ENCODE results near the gene COG2. TPM values are rescaled to one million over a fixed set of nuclear protein-coding genes. Genes with fewer than 3 reads are reported as not detected.
"Not testable (repeated sequence)": the region's sequence is repeated elsewhere in the genome, so short reads cannot be mapped to it uniquely, and the experiment has no call there.

Gene COG2
- total RNA-seq, 1 donor: 23.9 TPM

DNA sequence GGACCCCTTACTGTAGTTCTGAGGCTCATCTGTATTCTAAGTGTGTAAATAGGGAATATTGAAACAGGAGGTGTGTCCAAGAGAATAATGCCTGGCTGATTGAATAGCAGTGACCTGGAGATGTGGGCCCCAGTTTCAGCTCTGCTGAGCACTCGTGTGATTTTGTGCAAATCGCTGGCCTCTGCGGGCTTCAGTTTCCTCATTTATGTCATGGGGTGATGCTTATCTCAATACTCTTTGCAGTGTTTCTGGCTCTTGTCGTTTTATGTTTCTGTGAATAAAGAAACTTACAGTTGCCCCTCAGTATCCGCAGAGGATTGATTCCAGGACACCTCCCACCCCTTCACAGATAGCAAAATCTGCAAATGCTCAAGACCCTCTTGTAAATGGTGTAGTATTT lies 5.0 kb downstream of the COG2 start:
- no peak overlapping the region for H3K4me3 ChIP-seq (ENCODE audit: insufficient read depth, low read length)
- TF ChIP-seq, protein P1, sequence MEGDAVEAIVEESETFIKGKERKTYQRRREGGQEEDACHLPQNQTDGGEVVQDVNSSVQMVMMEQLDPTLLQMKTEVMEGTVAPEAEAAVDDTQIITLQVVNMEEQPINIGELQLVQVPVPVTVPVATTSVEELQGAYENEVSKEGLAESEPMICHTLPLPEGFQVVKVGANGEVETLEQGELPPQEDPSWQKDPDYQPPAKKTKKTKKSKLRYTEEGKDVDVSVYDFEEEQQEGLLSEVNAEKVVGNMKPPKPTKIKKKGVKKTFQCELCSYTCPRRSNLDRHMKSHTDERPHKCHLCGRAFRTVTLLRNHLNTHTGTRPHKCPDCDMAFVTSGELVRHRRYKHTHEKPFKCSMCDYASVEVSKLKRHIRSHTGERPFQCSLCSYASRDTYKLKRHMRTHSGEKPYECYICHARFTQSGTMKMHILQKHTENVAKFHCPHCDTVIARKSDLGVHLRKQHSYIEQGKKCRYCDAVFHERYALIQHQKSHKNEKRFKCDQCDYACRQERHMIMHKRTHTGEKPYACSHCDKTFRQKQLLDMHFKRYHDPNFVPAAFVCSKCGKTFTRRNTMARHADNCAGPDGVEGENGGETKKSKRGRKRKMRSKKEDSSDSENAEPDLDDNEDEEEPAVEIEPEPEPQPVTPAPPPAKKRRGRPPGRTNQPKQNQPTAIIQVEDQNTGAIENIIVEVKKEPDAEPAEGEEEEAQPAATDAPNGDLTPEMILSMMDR (IDR thresholded peaks at IDR 0.05; ENCODE audit: extremely low read depth, low read depth, low read length): no peak

DNA sequence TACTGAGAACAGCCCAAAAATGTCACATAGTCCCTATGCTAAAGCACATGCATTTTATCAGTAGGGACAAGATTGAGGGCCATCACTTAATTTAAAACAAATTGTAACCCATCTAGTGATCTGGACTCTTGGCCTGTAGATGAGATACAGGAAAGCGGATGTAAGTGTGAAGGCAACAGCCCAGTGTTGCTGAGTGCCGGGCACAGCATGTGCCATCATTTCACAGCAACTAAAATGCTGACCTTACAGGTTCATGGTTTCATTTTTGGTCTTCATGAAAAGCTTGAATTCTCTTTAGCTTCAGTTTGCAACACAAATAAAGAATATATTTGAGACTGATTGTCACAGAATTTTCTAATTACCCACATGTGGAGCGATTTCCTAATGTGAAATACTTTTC lies 5.8 kb downstream of the COG2 start:
- H4K20me1 ChIP-seq (ENCODE audit: insufficient read depth, low read length): peaks cover 49% of the 10 kb centered on the region

More for the DNA sequence above, 5.0 kb downstream of the COG2 start:
- DNase-seq (ENCODE audit: insufficient read length, low spot score, missing footprints): no peak
- peaks cover 47% of the 10 kb centered on the region for H4K20me1 ChIP-seq (ENCODE audit: insufficient read depth, low read length)
- H3K27me3 ChIP-seq (ENCODE audit: insufficient read depth, low read length): no peaks in the 10 kb centered on the region
- H3K36me3 ChIP-seq (ENCODE audit: insufficient read depth, low read length): no peaks in the 10 kb centered on the region
- H3K4me1 ChIP-seq (ENCODE audit: insufficient read depth, low read length): peaks cover 15% of the 10 kb centered on the region
- H3K4me2 ChIP-seq (ENCODE audit: insufficient read depth, low read length): no peak overlapping the region
- H3K9me3 ChIP-seq (ENCODE audit: low read depth, low read length): no peaks in the 10 kb centered on the region
- H2AFZ ChIP-seq (ENCODE audit: low read length): no peak overlapping the region
- no peak overlapping the region for H3K27ac ChIP-seq (ENCODE audit: low read depth, low read length)
- peaks cover 90% of the 10 kb centered on the region for H3K79me2 ChIP-seq (ENCODE audit: insufficient read depth, low read length)

DNA sequence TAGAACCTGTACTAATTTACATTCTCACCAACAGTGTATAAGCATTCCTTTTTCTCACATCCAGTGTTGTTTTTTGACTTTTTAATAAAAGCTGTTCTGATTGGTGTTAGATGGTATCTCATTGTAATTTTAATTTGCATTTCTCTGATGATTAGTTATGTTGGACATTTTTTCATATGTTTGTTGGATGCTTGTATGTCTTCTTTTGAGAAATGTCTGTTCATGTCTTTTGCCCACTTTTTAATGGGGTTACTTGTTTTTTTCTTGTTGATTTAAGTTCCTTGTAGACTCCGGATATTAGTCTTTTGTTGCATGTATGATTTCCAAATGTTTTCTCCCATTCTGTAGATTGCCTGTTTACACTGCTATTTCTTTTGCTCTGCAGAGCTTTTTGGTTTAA lies 8.0 kb downstream of the COG2 start:
- TF ChIP-seq, protein P1 (IDR thresholded peaks at IDR 0.05; ENCODE audit: extremely low read depth, low read depth, low read length): no peak
- DNase-seq (ENCODE audit: insufficient read length, low spot score, missing footprints): no peak
- no peak overlapping the region for H3K4me2 ChIP-seq (ENCODE audit: insufficient read depth, low read length)
- H3K4me1 ChIP-seq (ENCODE audit: insufficient read depth, low read length): no peaks in the 10 kb centered on the region
- H3K4me3 ChIP-seq (ENCODE audit: insufficient read depth, low read length): no peak overlapping the region
- H3K36me3 ChIP-seq (ENCODE audit: insufficient read depth, low read length): no peaks in the 10 kb centered on the region
- H2AFZ ChIP-seq (ENCODE audit: low read length): no peak overlapping the region
- peaks cover 80% of the 10 kb centered on the region for H3K79me2 ChIP-seq (ENCODE audit: insufficient read depth, low read length)
- H3K9me3 ChIP-seq (ENCODE audit: low read depth, low read length): no peaks in the 10 kb centered on the region
- no peaks in the 10 kb centered on the region for H3K27me3 ChIP-seq (ENCODE audit: insufficient read depth, low read length)
- no peak overlapping the region for H3K27ac ChIP-seq (ENCODE audit: low read depth, low read length)
- H4K20me1 ChIP-seq (ENCODE audit: insufficient read depth, low read length): peaks cover 41% of the 10 kb centered on the region

More for the DNA sequence above, 5.8 kb downstream of the COG2 start:
- Histone ChIP-seq H3K27ac (ENCODE audit: low read depth, low read length) (no peak overlapping the region), H2AFZ (ENCODE audit: low read length) (no peak overlapping the region), H3K4me1 (ENCODE audit: insufficient read depth, low read length) (peaks cover 13% of the 10 kb centered on the region), H3K36me3 (ENCODE audit: insufficient read depth, low read length) (no peaks in the 10 kb centered on the region), H3K79me2 (ENCODE audit: insufficient read depth, low read length) (peaks cover 92% of the 10 kb centered on the region), H3K4me2 (ENCODE audit: insufficient read depth, low read length) (no peak overlapping the region), H3K9me3 (ENCODE audit: low read depth, low read length) (no peaks in the 10 kb centered on the region), H3K4me3 (ENCODE audit: insufficient read depth, low read length) (no peak overlapping the region), H3K27me3 (ENCODE audit: insufficient read depth, low read length) (no peaks in the 10 kb centered on the region)
- TF ChIP-seq, protein P1 (IDR thresholded peaks at IDR 0.05; ENCODE audit: extremely low read depth, low read depth, low read length): no peak
- no peak for DNase-seq (ENCODE audit: insufficient read length, low spot score, missing footprints)

DNA sequence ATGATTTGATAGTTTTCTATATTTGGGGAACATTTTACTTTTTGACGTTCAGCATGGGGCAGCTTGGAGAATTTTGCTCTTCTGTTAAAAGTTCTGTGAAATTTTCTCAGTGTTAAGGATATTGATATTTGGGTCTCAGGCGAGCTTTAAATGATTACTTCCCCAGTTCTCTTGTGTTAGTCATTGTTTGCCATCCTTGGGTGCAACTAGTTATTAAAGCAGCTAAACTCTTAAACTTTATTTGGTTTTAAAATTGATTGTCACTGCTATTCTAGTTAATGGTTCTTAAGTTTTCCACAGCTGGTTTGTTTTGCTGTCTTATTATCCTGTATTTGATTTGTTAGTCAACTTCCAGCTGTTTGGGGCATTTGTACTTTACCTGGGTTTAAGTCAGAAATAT lies 9.0 kb downstream of the COG2 start:
- H3K4me3 ChIP-seq (ENCODE audit: insufficient read depth, low read length): no peak overlapping the region
- H3K36me3 ChIP-seq (ENCODE audit: insufficient read depth, low read length): no peaks in the 10 kb centered on the region
- H2AFZ ChIP-seq (ENCODE audit: low read length): no peak overlapping the region
- H3K4me2 ChIP-seq (ENCODE audit: insufficient read depth, low read length): no peak overlapping the region
- H4K20me1 ChIP-seq (ENCODE audit: insufficient read depth, low read length): peaks cover 41% of the 10 kb centered on the region
- TF ChIP-seq, protein P1 (IDR thresholded peaks at IDR 0.05; ENCODE audit: extremely low read depth, low read depth, low read length): no peak
- no peaks in the 10 kb centered on the region for H3K9me3 ChIP-seq (ENCODE audit: low read depth, low read length)
- no peaks in the 10 kb centered on the region for H3K4me1 ChIP-seq (ENCODE audit: insufficient read depth, low read length)
- peaks cover 77% of the 10 kb centered on the region for H3K79me2 ChIP-seq (ENCODE audit: insufficient read depth, low read length)
- no peaks in the 10 kb centered on the region for H3K27me3 ChIP-seq (ENCODE audit: insufficient read depth, low read length)
- no peak overlapping the region for H3K27ac ChIP-seq (ENCODE audit: low read depth, low read length)
- DNase-seq (ENCODE audit: insufficient read length, low spot score, missing footprints): no peak

DNA sequence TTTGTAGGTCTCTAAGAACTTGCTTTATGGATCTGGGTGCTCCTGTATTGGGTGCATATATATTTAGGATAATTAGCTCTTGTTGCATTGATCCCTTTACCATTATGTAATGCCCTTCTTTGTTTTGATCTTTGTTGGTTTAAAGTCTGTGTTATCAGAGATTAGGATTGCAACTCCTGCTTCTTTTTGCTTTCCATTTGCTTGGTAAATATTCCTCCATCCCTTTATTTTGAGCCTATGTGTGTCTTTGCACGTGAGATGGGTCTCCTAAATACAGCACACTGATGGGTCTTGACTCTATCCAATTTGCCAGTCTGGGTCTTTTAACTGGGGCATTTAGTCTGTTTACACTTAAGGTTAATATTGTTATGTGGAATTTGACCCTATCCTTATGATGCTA lies 14.4 kb downstream of the COG2 start:
- Histone ChIP-seq H4K20me1 (ENCODE audit: insufficient read depth, low read length) (peaks cover 13% of the 10 kb centered on the region), H3K79me2 (ENCODE audit: insufficient read depth, low read length) (peaks cover 33% of the 10 kb centered on the region)

DNA sequence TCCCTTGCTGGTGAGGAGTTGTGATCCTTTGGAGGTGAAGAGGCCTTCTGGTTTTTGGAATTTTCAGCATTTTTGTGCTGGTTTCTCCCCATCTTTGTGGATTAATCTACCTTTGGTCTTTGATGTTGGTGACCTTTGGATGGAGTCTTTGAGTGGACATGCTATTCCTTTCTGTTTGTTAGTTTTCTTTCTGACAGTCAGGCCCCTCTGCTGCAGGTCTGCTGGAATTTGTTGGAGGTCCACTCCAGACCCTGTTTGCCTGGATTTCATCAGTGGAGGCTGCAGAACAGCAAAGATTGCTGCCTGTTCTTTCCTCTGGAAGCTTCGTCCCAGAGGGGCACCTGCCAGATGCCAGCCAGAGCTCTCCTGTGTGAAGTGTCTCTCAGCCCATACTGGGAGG lies 15.8 kb downstream of the COG2 start:
- not testable (repeated sequence) for DNase-seq (ENCODE audit: insufficient read length, low spot score, missing footprints); H3K36me3 ChIP-seq (ENCODE audit: insufficient read depth, low read length); H3K27me3 ChIP-seq (ENCODE audit: insufficient read depth, low read length); H3K27ac ChIP-seq (ENCODE audit: low read depth, low read length); H4K20me1 ChIP-seq (ENCODE audit: insufficient read depth, low read length); H3K4me3 ChIP-seq (ENCODE audit: insufficient read depth, low read length); H2AFZ ChIP-seq (ENCODE audit: low read length); H3K4me2 ChIP-seq (ENCODE audit: insufficient read depth, low read length); H3K9me3 ChIP-seq (ENCODE audit: low read depth, low read length); H3K4me1 ChIP-seq (ENCODE audit: insufficient read depth, low read length)
- peaks cover 20% of the 10 kb centered on the region for H3K79me2 ChIP-seq (ENCODE audit: insufficient read depth, low read length)

More for the DNA sequence above, 14.4 kb downstream of the COG2 start:
- H3K36me3 ChIP-seq (ENCODE audit: insufficient read depth, low read length); H3K9me3 ChIP-seq (ENCODE audit: low read depth, low read length); H3K4me2 ChIP-seq (ENCODE audit: insufficient read depth, low read length); H3K4me1 ChIP-seq (ENCODE audit: insufficient read depth, low read length); H3K27ac ChIP-seq (ENCODE audit: low read depth, low read length); H2AFZ ChIP-seq (ENCODE audit: low read length); DNase-seq (ENCODE audit: insufficient read length, low spot score, missing footprints); H3K4me3 ChIP-seq (ENCODE audit: insufficient read depth, low read length); H3K27me3 ChIP-seq (ENCODE audit: insufficient read depth, low read length): not testable (repeated sequence)

Data from osteoblast (primary cell).